VCaP (cell line): Measurements from ENCODE around the gene CCDC60.

ENCODE experiments used
- H3K27ac ChIP-seq: fragments of 450-650 bp; 2 replicates; pipeline ENCODE4 v1.5.1; 2017
- TF ChIP-seq, protein P1 (sequence below): fragments of 450-650 bp; conservative IDR thresholded peaks from 2 replicates; pipeline ENCODE4 v1.5.1; 2017; ENCODE audit warnings: mild to moderate bottlenecking, moderate library complexity

The CCDC60 gene

GRCh38 chr12:119417440-119417839 lies 82.9 kb downstream of the CCDC60 start:
- H3K27ac ChIP-seq: no peak overlapping the region
- TF ChIP-seq, protein P1, sequence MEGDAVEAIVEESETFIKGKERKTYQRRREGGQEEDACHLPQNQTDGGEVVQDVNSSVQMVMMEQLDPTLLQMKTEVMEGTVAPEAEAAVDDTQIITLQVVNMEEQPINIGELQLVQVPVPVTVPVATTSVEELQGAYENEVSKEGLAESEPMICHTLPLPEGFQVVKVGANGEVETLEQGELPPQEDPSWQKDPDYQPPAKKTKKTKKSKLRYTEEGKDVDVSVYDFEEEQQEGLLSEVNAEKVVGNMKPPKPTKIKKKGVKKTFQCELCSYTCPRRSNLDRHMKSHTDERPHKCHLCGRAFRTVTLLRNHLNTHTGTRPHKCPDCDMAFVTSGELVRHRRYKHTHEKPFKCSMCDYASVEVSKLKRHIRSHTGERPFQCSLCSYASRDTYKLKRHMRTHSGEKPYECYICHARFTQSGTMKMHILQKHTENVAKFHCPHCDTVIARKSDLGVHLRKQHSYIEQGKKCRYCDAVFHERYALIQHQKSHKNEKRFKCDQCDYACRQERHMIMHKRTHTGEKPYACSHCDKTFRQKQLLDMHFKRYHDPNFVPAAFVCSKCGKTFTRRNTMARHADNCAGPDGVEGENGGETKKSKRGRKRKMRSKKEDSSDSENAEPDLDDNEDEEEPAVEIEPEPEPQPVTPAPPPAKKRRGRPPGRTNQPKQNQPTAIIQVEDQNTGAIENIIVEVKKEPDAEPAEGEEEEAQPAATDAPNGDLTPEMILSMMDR: no peak

- no peak overlapping the region for H3K27ac ChIP-seq
- TF ChIP-seq, protein P1: no peak
Measured at GRCh38 chr12:119419381-119419780, 84.9 kb downstream of the CCDC60 start.

- TF ChIP-seq, protein P1: no peak
- H3K27ac ChIP-seq: no peak overlapping the region
Measured at GRCh38 chr12:119423285-119423684, 88.8 kb downstream of the CCDC60 start.

DNA sequence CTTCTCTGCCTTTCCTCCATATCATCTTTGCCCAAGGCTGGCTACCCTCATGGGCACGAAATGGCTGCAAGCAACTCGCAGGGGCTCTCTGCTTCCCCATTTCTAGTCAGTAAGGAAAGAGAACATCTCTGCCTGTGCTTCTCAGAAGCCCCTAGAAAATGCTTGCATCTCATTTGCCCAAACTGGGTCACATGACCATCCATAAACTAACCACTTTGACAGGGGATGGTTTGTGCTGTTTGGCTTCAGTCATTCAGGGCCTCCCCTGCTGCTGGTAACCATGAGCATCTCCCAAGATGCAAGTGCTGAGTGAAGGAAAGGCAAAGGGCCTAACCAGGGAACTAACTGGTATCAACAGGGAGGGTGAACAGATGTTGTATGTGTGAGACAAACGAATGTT lies 91.1 kb downstream of the CCDC60 start:
- TF ChIP-seq, protein P1: no peak
- no peak overlapping the region for H3K27ac ChIP-seq

DNA sequence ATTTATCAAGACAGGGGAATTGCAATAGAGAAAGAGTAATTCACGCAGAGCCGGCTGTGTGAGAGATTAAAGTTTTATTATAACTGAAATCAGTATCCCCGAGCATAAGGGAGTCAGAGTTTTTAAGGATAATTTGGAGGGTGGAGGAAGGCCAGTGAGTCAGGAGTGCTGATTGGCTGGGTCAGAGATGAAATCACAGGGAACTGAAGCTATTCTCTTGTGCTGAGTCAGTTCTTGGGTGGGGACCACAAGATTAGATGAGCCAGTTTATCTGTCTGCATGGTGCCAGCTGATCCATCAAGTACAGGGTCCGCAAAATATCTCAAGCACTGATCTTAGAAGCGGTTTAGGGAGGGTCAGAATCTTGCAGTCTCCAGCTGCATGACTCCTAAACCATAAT lies 96.6 kb downstream of the CCDC60 start:
- no peak overlapping the region for H3K27ac ChIP-seq
- TF ChIP-seq, protein P1: no peak

GRCh38 chr12:119432949-119433348 lies 98.4 kb downstream of the CCDC60 start:
- no peak overlapping the region for H3K27ac ChIP-seq
- TF ChIP-seq, protein P1: no peak

DNA sequence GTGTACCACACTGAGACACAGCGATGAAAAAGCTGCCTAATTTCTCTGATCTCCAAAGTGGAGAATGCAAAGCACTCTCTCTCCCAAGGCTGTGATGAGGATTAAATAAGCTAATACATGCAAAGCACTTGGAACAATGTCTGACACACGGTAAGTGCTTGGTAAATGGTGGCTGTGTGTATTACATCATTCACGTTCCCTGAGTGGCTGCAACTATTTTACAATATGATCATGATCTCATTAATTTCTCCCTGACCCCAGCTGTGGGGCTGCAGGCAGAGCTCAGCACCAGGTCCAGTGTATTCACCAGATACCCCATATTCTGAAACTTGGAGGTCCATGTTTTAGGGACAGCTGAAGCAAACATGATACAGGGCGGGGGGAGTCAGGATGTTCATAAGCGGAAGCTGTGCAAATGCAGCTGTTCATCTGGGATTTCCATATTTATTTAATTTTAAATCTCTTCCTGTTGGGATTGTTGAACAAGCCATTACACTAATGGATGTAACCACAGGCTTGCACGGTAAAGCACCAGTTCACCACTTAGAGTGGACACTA lies 106.4 kb downstream of the CCDC60 start:
- TF ChIP-seq, protein P1: no peak
- no peak overlapping the region for H3K27ac ChIP-seq
